Spleen (tissue), 11 donors: Measurements from ENCODE around the gene CIITA. TPM values are rescaled to one million over a fixed set of nuclear protein-coding genes. Genes with fewer than 3 reads are reported as not detected.
A peak's percentile ranks its signal among the peaks of the same experiment; 100 is the strongest.
"Not testable (repeated sequence)": the region's sequence is repeated elsewhere in the genome, so short reads cannot be mapped to it uniquely, and the experiment has no call there.

Experiments
- DNase-seq: peaks from one replicate; pipeline ENCODE4 v3.0.0-alpha.2; 2020
- H3K27ac ChIP-seq, 8 donors: fragments of 200-600 bp; sonication (generic) in 7 of 8; 1 replicate in 4 of 8; 2 replicates in 4 of 8; pipeline versions ENCODE4 v1.5.0 to v1.8.0; 2016 to 2021; ENCODE audit warnings: inconsistent platforms in 4 of 8, mild to moderate bottlenecking in 4 of 8, moderate library complexity in 1 of 8
- H3K27me3 ChIP-seq, 7 donors: fragments of 200-600 bp; sonication (generic) in 6 of 7; replicated peaks in 1 of 7; 1 replicate in 4 of 7; 2 replicates in 3 of 7; pipeline versions ENCODE4 v1.5.0 to v1.8.0; 2016 to 2021; ENCODE audit warnings: inconsistent platforms in 3 of 7, mild to moderate bottlenecking in 1 of 7
- H3K36me3 ChIP-seq, 6 donors: fragments of 200-600 bp; sonication (generic) in 5 of 6; 1 replicate in 4 of 6; 2 replicates in 2 of 6; pipeline versions ENCODE4 v1.5.0 to v1.8.0; 2016 to 2021; ENCODE audit warnings: inconsistent platforms in 2 of 6
- H3K4me1 ChIP-seq, 6 donors: fragments of 200-600 bp; sonication (generic) in 5 of 6; 1 replicate in 3 of 6; 2 replicates in 3 of 6; pipeline versions ENCODE4 v1.5.0 to v1.8.0; 2016 to 2021; ENCODE audit warnings: inconsistent platforms in 3 of 6
- H3K4me3 ChIP-seq, 8 donors: fragments of 200-600 bp; sonication (generic) in 7 of 8; 1 replicate in 4 of 8; 2 replicates in 4 of 8; pipeline versions ENCODE4 v1.5.0 to v1.8.0; 2016 to 2021; ENCODE audit warnings: inconsistent platforms in 4 of 8, mild to moderate bottlenecking in 4 of 8, moderate library complexity in 2 of 8
- H3K9me3 ChIP-seq, 8 donors: fragments of 200-600 bp; sonication (generic) in 7 of 8; 1 replicate in 4 of 8; 2 replicates in 4 of 8; pipeline versions ENCODE4 v1.5.0 to v1.8.0; 2016 to 2021; ENCODE audit warnings: inconsistent platforms in 4 of 8
- POLR2A ChIP-seq, 3 donors: fragments of 450-650 bp; IDR thresholded peaks; one replicate each; pipeline ENCODE4 v1.5.1; 2017; ENCODE audit warnings: antibody characterized with exemption in 3 of 3, mild to moderate bottlenecking in 1 of 3
- POLR2AphosphoS5 ChIP-seq, 3 donors: sonication (generic); formaldehyde crosslinking; IDR thresholded peaks; one replicate each; pipeline ENCODE4 v1.5.1; 2017; ENCODE audit warnings: antibody characterized with exemption in 3 of 3
- WGBS, 5 donors: extraction: QIAGEN DNeasy Blood & Tissue Kit in 3 of 5; methylation state at CpG; one replicate each; pipeline versions ENCODE4 v1.1.5 to v1.1.7; 2013 to 2018; 5-methylcytosine and 5-hydroxymethylcytosine counted together
- intact Hi-C: fragments of 100-400 bp; cut with DNase I; formaldehyde crosslinking; loops from one replicate; pipeline ENCODE4 v1.15.0; 2023; ENCODE audit warnings: low total_unique reads
- polyA plus RNA-seq, 3 donors: library from polyadenylated mRNA; stranded (reverse); fragments of 200-250 nt; gene quantifications; one replicate each; pipeline ENCODE4 v1.2.1, GENCODE V29; 2013
- total RNA-seq, 7 donors: library from RNA; depleted of rRNA in 3 of 7; stranded (reverse); fragments of >200 nt in 3 of 7; fragmentation: NEBNext Ultra II Directional in 4 of 7; extraction: Animal tissue kit (Norgen Biotek cat#: 25700) in 4 of 7; gene quantifications; one replicate each; pipeline versions ENCODE4 v1.1.0 to v1.2.1, GENCODE V29; 2016 to 2021
- TF ChIP-seq, protein P1 (sequence below), 11 experiments: fragments of 200-600 bp in 7 of 11; fragments of 450-650 bp in 4 of 11; sonication (generic) in 4 of 11; IDR thresholded peaks in 8 of 11; conservative IDR thresholded peaks in 3 of 11; 1 replicate in 7 of 11; 2 replicates in 4 of 11; pipeline versions ENCODE4 v1.4.0 to v1.8.0; 2016 to 2021; ENCODE audit warnings: antibody characterized with exemption in 11 of 11, inconsistent platforms in 4 of 11, mild to moderate bottlenecking in 1 of 11
- donor health status: healthy with polysubstance abuse.
- donor health status: DM: no; HTN: no; CAD: no; lungs with moderate emphysema.
- donor health status: DM: no; HTN: no; CAD: no.
- donor health status: Bipolar disorder and iron deficiency.
- donor health status: healthy.
- donor health status: DM: no; HTN: no; CAD: no.
- donor health status: DM: yes; HTN: yes; CAD: no.

CIITA gene
- total and polyA plus RNA-seq, 10 donors, result 67.0 to 179 (median 125) TPM

DNA sequence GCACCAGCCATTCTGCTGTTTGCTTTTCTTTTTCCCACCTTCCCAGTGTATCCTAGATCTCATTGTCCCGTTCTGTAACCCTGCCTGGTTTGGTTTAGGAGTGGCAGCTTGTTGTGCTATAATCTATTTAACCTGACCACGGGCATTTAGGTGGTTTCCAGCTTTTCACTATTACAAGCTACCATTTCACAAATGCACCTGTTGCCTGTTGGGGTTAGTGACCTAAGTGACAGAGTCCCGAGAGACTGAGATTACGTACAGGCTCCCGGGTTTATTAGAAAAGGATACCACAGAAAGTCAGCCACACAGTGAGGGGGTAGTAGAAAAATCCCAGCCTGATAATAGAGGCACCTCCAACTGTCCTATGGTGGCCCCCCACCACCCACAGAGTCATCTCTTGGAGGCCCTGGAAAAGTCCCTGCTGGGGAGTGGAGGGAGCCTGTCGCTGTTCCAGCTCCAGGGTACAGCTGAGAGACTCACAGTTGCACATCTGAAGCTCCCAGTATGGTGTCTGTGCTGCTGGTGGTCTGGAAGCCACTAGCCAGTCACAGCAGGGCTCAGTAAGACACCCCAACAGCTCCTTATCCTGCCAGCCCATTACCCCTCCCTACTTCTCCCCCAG, 88.5 kb downstream of the CIITA start:
- no peaks in the 10 kb centered on the region for H3K27me3 ChIP-seq
- H3K27ac ChIP-seq, result no peak overlapping the region
- 55 to 73% (median 70%) methylated on average over 6 of the region's 6 CpGs for WGBS, 5 donors
- H3K9me3 ChIP-seq, result no peaks in the 10 kb centered on the region
- intact Hi-C loops, result loop anchor here (5.0 to 10.0 kb wide), 3 partner anchors 392 to 749 kb away; no protein-coding TSS in a partner anchor
- H3K4me1 ChIP-seq, result peaks cover 4 to 54% (median 27%) of the 10 kb centered on the region in 6 donors
- peaks cover 0 to 86% (median 29%) of the 10 kb centered on the region in 6 donors for H3K36me3 ChIP-seq
- H3K4me3 ChIP-seq, result no peak overlapping the region
- DNase-seq, result no peak
- TF ChIP-seq, protein P1, sequence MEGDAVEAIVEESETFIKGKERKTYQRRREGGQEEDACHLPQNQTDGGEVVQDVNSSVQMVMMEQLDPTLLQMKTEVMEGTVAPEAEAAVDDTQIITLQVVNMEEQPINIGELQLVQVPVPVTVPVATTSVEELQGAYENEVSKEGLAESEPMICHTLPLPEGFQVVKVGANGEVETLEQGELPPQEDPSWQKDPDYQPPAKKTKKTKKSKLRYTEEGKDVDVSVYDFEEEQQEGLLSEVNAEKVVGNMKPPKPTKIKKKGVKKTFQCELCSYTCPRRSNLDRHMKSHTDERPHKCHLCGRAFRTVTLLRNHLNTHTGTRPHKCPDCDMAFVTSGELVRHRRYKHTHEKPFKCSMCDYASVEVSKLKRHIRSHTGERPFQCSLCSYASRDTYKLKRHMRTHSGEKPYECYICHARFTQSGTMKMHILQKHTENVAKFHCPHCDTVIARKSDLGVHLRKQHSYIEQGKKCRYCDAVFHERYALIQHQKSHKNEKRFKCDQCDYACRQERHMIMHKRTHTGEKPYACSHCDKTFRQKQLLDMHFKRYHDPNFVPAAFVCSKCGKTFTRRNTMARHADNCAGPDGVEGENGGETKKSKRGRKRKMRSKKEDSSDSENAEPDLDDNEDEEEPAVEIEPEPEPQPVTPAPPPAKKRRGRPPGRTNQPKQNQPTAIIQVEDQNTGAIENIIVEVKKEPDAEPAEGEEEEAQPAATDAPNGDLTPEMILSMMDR (IDR thresholded peaks at IDR 0.05 in 8 of 11, conservative IDR thresholded peaks at IDR 0.05 in 3 of 11), result no peak
- TF ChIP-seq POLR2AphosphoS5 (IDR thresholded peaks at IDR 0.05), result no peak
- TF ChIP-seq POLR2A (IDR thresholded peaks at IDR 0.05), result no peak

DNA sequence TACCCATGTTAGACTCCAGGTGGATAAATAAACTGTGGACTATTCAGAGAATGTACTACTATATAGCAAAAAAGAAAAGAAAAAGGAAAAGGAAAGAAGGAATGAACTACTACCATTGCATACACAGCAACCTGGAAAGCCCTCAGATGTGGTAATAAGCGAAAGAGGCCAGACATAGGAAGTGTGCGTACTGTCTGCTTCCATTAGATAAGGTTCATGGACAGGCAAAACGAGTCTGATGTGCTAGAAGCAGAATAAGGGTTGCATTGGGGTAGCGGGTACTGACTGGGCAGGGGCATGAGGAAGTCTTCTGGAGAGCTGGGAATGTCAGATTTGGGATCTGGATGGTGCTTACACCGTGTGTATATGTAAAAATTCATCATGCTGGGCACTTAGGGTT, 89.1 kb downstream of the CIITA start:
- Histone ChIP-seq H3K9me3 (no peaks in the 10 kb centered on the region), H3K27me3 (no peaks in the 10 kb centered on the region), H3K4me3 (no peak overlapping the region), H3K4me1 (peaks cover 4 to 55% (median 27%) of the 10 kb centered on the region in 6 donors), H3K36me3 (peaks cover 0 to 86% (median 35%) of the 10 kb centered on the region in 6 donors), H3K27ac (no peak overlapping the region)
- WGBS, 5 donors, result 39 to 61% (median 53%) methylated on average over 5 of the region's 5 CpGs
- intact Hi-C loops, result loop anchor here (5.0 to 10.0 kb wide), 3 partner anchors 391 to 749 kb away; no protein-coding TSS in a partner anchor
- DNase-seq, result no peak
- TF ChIP-seq POLR2A (IDR thresholded peaks at IDR 0.05) (no peak), POLR2AphosphoS5 (IDR thresholded peaks at IDR 0.05) (peak in 1 of 3 donors; percentile 36)
- TF ChIP-seq, protein P1 (IDR thresholded peaks at IDR 0.05 in 8 of 11, conservative IDR thresholded peaks at IDR 0.05 in 3 of 11), result no peak

DNA sequence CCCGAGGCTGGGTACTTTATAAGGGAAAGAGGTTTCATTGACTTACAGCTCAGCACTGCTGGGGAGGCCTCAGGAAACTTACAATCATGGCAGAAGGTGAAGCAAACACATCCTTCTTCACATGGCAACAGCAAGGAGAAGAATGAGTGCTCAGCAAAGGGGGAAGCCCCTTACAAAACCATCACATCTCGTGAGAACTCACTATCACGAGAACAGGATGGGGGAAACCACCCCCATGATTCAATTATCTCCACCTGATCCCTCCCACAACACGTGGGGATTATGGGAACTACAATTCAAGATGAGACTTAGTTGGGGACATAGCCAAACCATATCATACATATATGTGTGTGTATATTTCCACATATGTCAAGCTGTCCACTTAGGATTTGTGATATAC, 89.6 kb downstream of the CIITA start:
- H3K9me3 ChIP-seq, DNase-seq, H3K27me3 ChIP-seq, H3K27ac ChIP-seq, H3K4me3 ChIP-seq: not testable (repeated sequence)
- 29 to 49% (median 37%) methylated on average over 4 of the region's 4 CpGs for WGBS, 5 donors
- Histone ChIP-seq H3K4me1 (peaks cover 4 to 59% (median 28%) of the 10 kb centered on the region in 6 donors), H3K36me3 (peaks cover 0 to 86% (median 36%) of the 10 kb centered on the region in 6 donors)
- intact Hi-C loops, result loop anchor here (5.0 to 10.0 kb wide), 3 partner anchors 391 to 748 kb away; no protein-coding TSS in a partner anchor

DNA sequence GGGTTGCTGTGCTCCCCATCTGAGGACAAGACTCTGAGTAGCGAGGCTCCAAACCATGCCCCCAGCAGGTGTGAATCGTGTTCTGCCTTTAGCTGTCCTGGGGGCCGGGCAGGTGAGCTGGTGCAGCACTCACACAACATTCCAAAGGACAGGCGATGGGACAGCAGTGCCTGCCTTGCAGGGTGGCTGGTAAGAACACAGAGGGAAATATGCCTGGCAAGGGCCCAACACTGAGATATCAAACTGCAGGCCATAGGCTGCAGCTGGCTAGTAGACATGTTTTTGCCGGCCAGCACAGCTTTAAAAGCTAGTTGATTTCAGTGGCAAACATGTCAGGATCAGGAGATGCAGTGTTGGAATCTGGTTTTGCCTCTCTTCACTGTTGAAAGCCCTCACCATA, 91.0 kb downstream of the CIITA start:
- Histone ChIP-seq H3K27me3 (no peaks in the 10 kb centered on the region), H3K4me3 (no peak overlapping the region), H3K9me3 (no peaks in the 10 kb centered on the region), H3K4me1 (peaks cover 4 to 72% (median 29%) of the 10 kb centered on the region in 6 donors), H3K36me3 (peaks cover 0 to 86% (median 35%) of the 10 kb centered on the region in 6 donors), H3K27ac (no peak overlapping the region)
- DNase-seq, result no peak
- TF ChIP-seq POLR2A (IDR thresholded peaks at IDR 0.05), result no peak
- TF ChIP-seq, protein P1 (IDR thresholded peaks at IDR 0.05 in 8 of 11, conservative IDR thresholded peaks at IDR 0.05 in 3 of 11), result no peak
- no peak for TF ChIP-seq POLR2AphosphoS5 (IDR thresholded peaks at IDR 0.05)
- intact Hi-C loops, result loop anchor here (5.0 to 10.0 kb wide), 3 partner anchors 389 to 747 kb away; no protein-coding TSS in a partner anchor
- 76 to 97% (median 83%) methylated on average over 2 to 5 of the region's 5 CpGs for WGBS, 5 donors
